ENCODE data around the gene C16orf90.

GRCh38 chr16:3513892-3514583, 18.7 kb upstream of the C16orf90 start:
- TF ChIP-seq CTCF (IDR thresholded peaks at IDR 0.05) (no peak), EP300 (IDR thresholded peaks at IDR 0.05) (no peak)

All from upper lobe of left lung (tissue), 4 donors.